H1 (cell line): ENCODE results near the gene TGFA. TPM values are rescaled to one million over a fixed set of nuclear protein-coding genes. Genes with fewer than 3 reads are reported as not detected.

Experiments
- CTCF ChIA-PET: fragments of 300-600 bp; sonication (Branson Sonifier 250); formaldehyde crosslinking; loops from one replicate; lab custom pipeline; 2021; ENCODE audit not compliant: partially characterized antibody; lab: Charles Lee
- POLR2A ChIA-PET: fragments of 300-600 bp; sonication (Branson Sonifier 250); formaldehyde crosslinking; loops from one replicate; lab custom pipeline; 2021; ENCODE audit warnings: inconsistent platforms; ENCODE audit not compliant: partially characterized antibody; lab: Charles Lee
- DNase-seq, 2 experiments: peaks; one replicate each; pipeline versions ENCODE4 v3.0.0 to v3.0.0-alpha.2; 2010 to 2022; ENCODE audit warnings: low spot score in 2 of 2, low read depth in 1 of 2, mixed read lengths in 1 of 2
- FAIRE-seq: peaks from 2 replicates; lab custom pipeline; 2011; peaks lifted over from hg19 to GRCh38; lab: Jason Lieb, UNC
- H2AFZ ChIP-seq: 2 replicates; pipeline ENCODE4 v1.8.1; 2012; ENCODE audit warnings: low read length, inconsistent platforms
- H2AK5ac ChIP-seq: 2 replicates; pipeline ENCODE4 v1.6.1; 2013; ENCODE audit warnings: low read depth, low read length
- H2BK120ac ChIP-seq: replicated peaks from 2 replicates; pipeline ENCODE3; 2013; ENCODE audit warnings: low read depth, low read length, inconsistent platforms
- H2BK12ac ChIP-seq: 2 replicates; pipeline ENCODE4 v1.6.1; 2013; ENCODE audit warnings: low read depth, low read length
- H2BK15ac ChIP-seq: 2 replicates; pipeline ENCODE4 v1.6.1; 2013; ENCODE audit warnings: low read length
- H2BK20ac ChIP-seq: 2 replicates; pipeline ENCODE4 v1.6.1; 2013; ENCODE audit warnings: low read length
- H2BK5ac ChIP-seq: 2 replicates; pipeline ENCODE4 v1.6.1; 2013; ENCODE audit warnings: low read depth, low read length
- H3K14ac ChIP-seq: 2 replicates; pipeline ENCODE4 v1.6.1; 2013; ENCODE audit warnings: inconsistent platforms; ENCODE audit not compliant: insufficient read length
- H3K18ac ChIP-seq: 2 replicates; pipeline ENCODE4 v1.6.1; 2013; ENCODE audit warnings: low read length; ENCODE audit errors: extremely low read depth
- H3K23ac ChIP-seq: 2 replicates; pipeline ENCODE4 v1.6.1; 2013; ENCODE audit warnings: inconsistent platforms; ENCODE audit not compliant: insufficient read length
- H3K23me2 ChIP-seq: 2 replicates; pipeline ENCODE4 v1.6.1; 2013; ENCODE audit warnings: low read depth, low read length
- H3K27ac ChIP-seq: 2 replicates; pipeline ENCODE4 v1.6.1; 2011; ENCODE audit warnings: low read depth, low read length, inconsistent platforms
- H3K27me3 ChIP-seq, 4 experiments: replicated peaks in 1 of 4; 1 replicate in 1 of 4; 2 replicates in 3 of 4; pipeline versions ENCODE4 v1.6.1 to v1.8.1; 2011 to 2013; ENCODE audit warnings: low read length in 3 of 4, mild to moderate bottlenecking in 3 of 4, inconsistent platforms in 2 of 4, mixed read lengths in 2 of 4, moderate library complexity in 1 of 4; ENCODE audit not compliant: control insufficient read depth in 3 of 4, insufficient read depth in 3 of 4; ENCODE audit errors: extremely low read depth in 1 of 4
- H3K36me3 ChIP-seq, 4 experiments: 2 replicates each; pipeline versions ENCODE4 v1.6.1 to v1.8.1; 2011 to 2013; ENCODE audit warnings: mild to moderate bottlenecking in 4 of 4, low read length in 3 of 4, moderate library complexity in 2 of 4, control low read depth in 1 of 4, inconsistent platforms in 1 of 4; ENCODE audit not compliant: insufficient read depth in 4 of 4, control insufficient read depth in 2 of 4
- H3K4ac ChIP-seq: replicated peaks from 2 replicates; pipeline ENCODE3; 2013; ENCODE audit warnings: low read length, low read depth, mixed read lengths, inconsistent platforms; ENCODE audit not compliant: insufficient read length
- H3K4me1 ChIP-seq, 4 experiments: replicated peaks in 1 of 4; 1 replicate in 1 of 4; 2 replicates in 3 of 4; pipeline versions ENCODE4 v1.6.1 to v1.8.1; 2011 to 2013; ENCODE audit warnings: low read length in 3 of 4, inconsistent platforms in 2 of 4, mixed read lengths in 1 of 4; ENCODE audit not compliant: insufficient read depth in 4 of 4, control insufficient read depth in 3 of 4
- H3K4me2 ChIP-seq, 2 experiments: 2 replicates each; pipeline versions ENCODE4 v1.6.1 to v1.8.1; 2011 to 2013; ENCODE audit warnings: low read depth in 2 of 2, low read length in 2 of 2, control low read depth in 1 of 2, inconsistent platforms in 1 of 2, mild to moderate bottlenecking in 1 of 2; ENCODE audit not compliant: insufficient read depth in 1 of 2
- H3K4me3 ChIP-seq, 4 experiments: fragments of 200-600, 300-600 bp in 1 of 4; sonication (generic), shearing (Covaris generic), sonication (Bioruptor Twin) in 1 of 4; 2 replicates each; pipeline versions ENCODE4 v1.5.1 to v1.8.1; 2011 to 2016; ENCODE audit warnings: low read length in 4 of 4, low read depth in 3 of 4, control low read depth in 2 of 4, inconsistent platforms in 2 of 4, mild to moderate bottlenecking in 2 of 4, mixed read lengths in 1 of 4, moderate library complexity in 1 of 4; ENCODE audit not compliant: insufficient read depth in 2 of 4; ENCODE audit errors: extremely low read depth in 1 of 4
- H3K56ac ChIP-seq: replicated peaks from 2 replicates; pipeline ENCODE3; 2013; ENCODE audit warnings: low read depth, mild to moderate bottlenecking, mixed read lengths, low read length, inconsistent platforms; ENCODE audit not compliant: insufficient read length
- H3K79me1 ChIP-seq: 2 replicates; pipeline ENCODE4 v1.6.1; 2013; ENCODE audit warnings: low read depth, low read length, control low read depth
- H3K79me2 ChIP-seq, 2 experiments: 2 replicates each; pipeline versions ENCODE4 v1.6.1 to v1.8.1; 2012 to 2013; ENCODE audit warnings: low read length in 2 of 2, mild to moderate bottlenecking in 2 of 2, inconsistent platforms in 1 of 2; ENCODE audit not compliant: insufficient read depth in 2 of 2, control insufficient read depth in 1 of 2
- H3K9ac ChIP-seq, 4 experiments: replicated peaks in 1 of 4; 1 replicate in 1 of 4; 2 replicates in 3 of 4; pipeline versions ENCODE4 v1.6.1 to v1.8.1; 2011 to 2013; ENCODE audit warnings: low read depth in 3 of 4, low read length in 3 of 4, control low read depth in 2 of 4, mild to moderate bottlenecking in 2 of 4, moderate library complexity in 2 of 4, inconsistent platforms in 1 of 4; ENCODE audit errors: extremely low read depth in 1 of 4
- H3K9me3 ChIP-seq, 2 experiments: 2 replicates each; pipeline versions ENCODE4 v1.6.1 to v1.8.1; 2012 to 2013; ENCODE audit warnings: mild to moderate bottlenecking in 2 of 2, moderate library complexity in 2 of 2, control low read depth in 1 of 2, inconsistent platforms in 1 of 2, low read depth in 1 of 2, low read length in 1 of 2, mixed read lengths in 1 of 2; ENCODE audit not compliant: insufficient read depth in 2 of 2
- H4K20me1 ChIP-seq, 2 experiments: replicated peaks in 1 of 2; 2 replicates each; pipeline versions ENCODE3 to v1.8.1; 2011 to 2013; ENCODE audit warnings: inconsistent platforms in 2 of 2, low read length in 2 of 2, mild to moderate bottlenecking in 1 of 2; ENCODE audit not compliant: insufficient read depth in 2 of 2, control insufficient read depth in 1 of 2
- H4K5ac ChIP-seq: 2 replicates; pipeline ENCODE4 v1.6.1; 2013; ENCODE audit warnings: low read length, low read depth, mixed read lengths, inconsistent platforms; ENCODE audit not compliant: insufficient read length
- H4K8ac ChIP-seq: 2 replicates; pipeline ENCODE4 v1.8.0; 2013; ENCODE audit warnings: mild to moderate bottlenecking, moderate library complexity, low read length, inconsistent platforms; ENCODE audit not compliant: insufficient read depth; ENCODE audit errors: extremely low read depth
- H4K91ac ChIP-seq: replicated peaks from 2 replicates; pipeline ENCODE3; 2013; ENCODE audit warnings: low read length, mixed read lengths, inconsistent platforms; ENCODE audit not compliant: insufficient read length
- CHD2 ChIP-seq: IDR thresholded peaks from 2 replicates; pipeline ENCODE4 v1.6.1; 2012; ENCODE audit warnings: low read length, improper control_type of control experiment
- KDM1A ChIP-seq: fragments of 200-600, 300-600 bp; sonication (generic); IDR thresholded peaks from 2 replicates; pipeline ENCODE4 v1.7.1; 2016; ENCODE audit warnings: mild to moderate bottlenecking, low read length, borderline replicate concordance
- SIN3A ChIP-seq, 2 experiments: IDR thresholded peaks in 1 of 2; conservative IDR thresholded peaks in 1 of 2; 2 replicates each; pipeline ENCODE4 v1.6.1; 2011 to 2012; ENCODE audit warnings: low read length in 2 of 2, improper control_type of control experiment in 1 of 2, low read depth in 1 of 2, mild to moderate bottlenecking in 1 of 2
- ZNF274 ChIP-seq: IDR thresholded peaks from 2 replicates; pipeline ENCODE4 v1.7.0; 2012; ENCODE audit warnings: low read length, borderline replicate concordance; ENCODE audit errors: extremely low read depth
- WGBS, 2 experiments: shearing (Covaris generic) in 1 of 2; methylation state at CpG; one replicate each; pipeline versions ENCODE4 v1.1.6 to v1.1.7; 2013 to 2015; ENCODE audit warnings: low lambda C conversion rate in 2 of 2, mixed read lengths in 2 of 2, inconsistent platforms in 1 of 2, low coverage in 1 of 2, missing lambda C conversion rate in 1 of 2; ENCODE audit not compliant: insufficient replicate concordance in 2 of 2, insufficient coverage in 1 of 2, insufficient read length in 1 of 2; ENCODE audit errors: extremely low coverage in 1 of 2, missing lambda C conversion rate in 1 of 2; 5-methylcytosine and 5-hydroxymethylcytosine counted together
- polyA plus RNA-seq, 7 experiments: library from polyadenylated mRNA; depleted of rRNA in 3 of 7; stranded (reverse) in 5 of 7; unstranded in 2 of 7; fragments of >200 nt in 5 of 7; fragments of 200-250 nt in 2 of 7; gene quantifications; 1 replicate in 5 of 7; 2 replicates in 1 of 7; 4 replicates in 1 of 7; pipeline versions ENCODE4 v1.2.1 to v1.2.3, GENCODE V29; 2011 to 2013; ENCODE audit warnings: missing spikeins in 2 of 7, mixed read lengths in 2 of 7
- total RNA-seq: library from RNA; stranded (reverse); fragmentation: NEBNext Ultra II Directional; extraction: Animal tissue kit (Norgen Biotek cat#: 25700); gene quantifications from 2 replicates; pipeline ENCODE4 v1.2.1, GENCODE V29; 2021

TGFA gene
- total and polyA plus RNA-seq, 2 of the 8 experiments (the other 6 are each of a cell fraction or from before 2014, with no cell fraction given) = 1.8 to 3.7 TPM

- H4K5ac ChIP-seq = no peak overlapping the region
- H3K14ac ChIP-seq = no peak overlapping the region
- H2BK20ac ChIP-seq = no peak overlapping the region
- WGBS, 2 experiments = 87% methylated on average over 7 of the region's 7 CpGs; no CpG with 5 or more reads in 1 of the 2 experiments
- no peak overlapping the region for H2BK12ac ChIP-seq
- ChIA-PET CTCF (interaction anchor here (1.2 to 2.8 kb wide), 5 partner anchors 10 to 93 kb away, joined by 3 to 23 read pairs (median 5); no protein-coding TSS in a partner anchor), POLR2A (no interaction called here)
- no peaks in the 10 kb centered on the region for H3K79me2 ChIP-seq
- peaks cover 3% of the 10 kb centered on the region in 2 experiments for H4K20me1 ChIP-seq
- no peak overlapping the region for H3K27ac ChIP-seq
- no peak overlapping the region for H2BK15ac ChIP-seq
- no peak overlapping the region for H3K4me2 ChIP-seq
- no peak overlapping the region for H2BK5ac ChIP-seq
- peaks cover 6 to 45% (median 28%) of the 10 kb centered on the region in 4 experiments for H3K27me3 ChIP-seq
- H4K8ac ChIP-seq = no peak overlapping the region
- no peak overlapping the region for H4K91ac ChIP-seq
- no peak overlapping the region for H3K23ac ChIP-seq
- H3K79me1 ChIP-seq = no peaks in the 10 kb centered on the region
- H3K4ac ChIP-seq = no peak overlapping the region
- H3K56ac ChIP-seq = no peak overlapping the region
- no peak overlapping the region for H2AK5ac ChIP-seq
- no peak for FAIRE-seq
- H3K9me3 ChIP-seq = no peaks in the 10 kb centered on the region
- peaks cover 17% of the 10 kb centered on the region; the same call in 1 of the 2 replicates for H3K23me2 ChIP-seq
- H3K4me1 ChIP-seq = peaks cover 3 to 6% (median 4%) of the 10 kb centered on the region in 4 experiments; a peak in 5 of 7 replicates
- TF ChIP-seq KDM1A (no peak), ZNF274 (no peak), SIN3A (conservative IDR thresholded peaks at IDR 0.05 in 1 of 2, IDR thresholded peaks at IDR 0.05 in 1 of 2; ENCODE audit: low read depth in 1 of 2, low read length in 2 of 2) (no peak), CHD2 (no peak)
- H3K4me3 ChIP-seq = no peak overlapping the region
- H3K18ac ChIP-seq = no peak overlapping the region
- DNase-seq = no peak
- no peak overlapping the region for H3K9ac ChIP-seq
- H2BK120ac ChIP-seq = no peak overlapping the region
- no peak overlapping the region for H2AFZ ChIP-seq
- no peaks in the 10 kb centered on the region for H3K36me3 ChIP-seq
These were observed 2.5 kb downstream of the TGFA start for GRCh38 chr2:70551167-70551566.
